GM10266 (cell line): ENCODE measurements around the gene KRTAP6-3.

Experiments used
- DNase-seq: peaks from one replicate; pipeline ENCODE4 v3.0.0; 2012; ENCODE audit errors: extremely low spot score
- CTCF ChIP-seq: IDR thresholded peaks from 2 replicates; pipeline ENCODE4 v1.5.1; 2012; ENCODE audit warnings: mild to moderate bottlenecking, low read depth; ENCODE audit not compliant: control insufficient read depth, insufficient read depth; ENCODE audit errors: missing control alignments

The KRTAP6-3 gene

DNA sequence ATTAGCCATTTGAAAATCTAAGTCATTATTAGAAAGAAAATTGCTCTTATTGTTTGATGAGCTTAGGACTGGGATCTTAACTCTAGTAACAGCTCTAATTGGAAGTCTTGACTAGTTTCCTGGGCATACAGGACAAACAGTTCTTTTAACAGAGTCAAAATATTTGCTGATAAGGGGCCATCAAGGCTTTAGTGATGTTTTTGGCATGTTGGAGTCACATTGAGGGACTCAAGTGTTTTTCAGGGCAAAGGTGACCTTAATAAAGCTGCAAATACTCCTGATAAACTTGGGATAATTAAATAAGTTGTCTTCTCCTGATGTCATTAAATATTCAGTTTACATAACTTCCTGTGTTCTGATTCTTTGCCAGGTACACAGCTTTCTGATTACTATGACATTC is 24.6 kb upstream of the KRTAP6-3 start:
- no peak for TF ChIP-seq CTCF
- DNase-seq, result no peak

GRCh38 chr21:30577766-30578165 is 14.5 kb upstream of the KRTAP6-3 start:
- no peak for TF ChIP-seq CTCF
- DNase-seq, result no peak

- no peak for TF ChIP-seq CTCF
- no peak for DNase-seq
These were observed 12.9 kb upstream of the KRTAP6-3 start for GRCh38 chr21:30579346-30579745.

DNA sequence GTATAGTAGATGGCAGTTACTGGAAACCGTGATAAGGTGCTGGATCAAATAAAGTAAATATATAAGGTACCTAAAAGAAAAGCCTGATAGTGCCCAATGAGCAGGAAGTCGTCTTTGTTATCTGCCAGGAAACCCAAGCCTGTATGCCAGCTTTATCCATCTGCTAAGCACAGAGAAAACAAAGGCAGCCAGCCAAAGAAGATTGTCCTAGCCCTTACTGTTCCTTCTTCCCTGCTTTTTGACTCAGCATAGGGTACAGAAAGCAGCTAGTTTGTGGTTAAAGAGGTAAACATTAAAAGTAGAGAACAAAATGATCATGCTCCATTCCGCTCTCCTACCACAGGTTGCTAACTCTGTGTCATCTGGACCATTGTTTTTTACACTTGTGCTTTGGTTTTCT is 12.1 kb upstream of the KRTAP6-3 start:
- TF ChIP-seq CTCF, result no peak
- DNase-seq, result no peak

DNA sequence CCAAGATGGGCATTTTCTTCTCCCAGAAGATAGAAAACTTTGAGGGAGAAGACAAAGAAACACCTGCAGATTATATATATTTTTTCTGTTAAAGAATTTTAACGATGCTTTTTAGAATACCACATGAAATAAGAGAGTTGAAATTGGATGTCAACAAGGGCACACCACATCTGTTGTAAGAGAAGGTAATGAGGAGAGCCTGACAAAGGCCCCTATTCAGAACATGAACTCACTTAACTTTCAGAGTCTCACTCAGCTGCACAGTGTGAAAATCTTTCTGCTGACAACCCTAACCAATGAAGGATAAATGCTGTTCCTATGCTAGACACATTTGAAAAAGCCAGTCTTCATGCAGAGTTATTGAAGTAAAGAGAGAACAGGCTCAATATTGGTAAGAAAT is 9.4 kb upstream of the KRTAP6-3 start:
- TF ChIP-seq CTCF, result no peak
- DNase-seq, result no peak

DNA sequence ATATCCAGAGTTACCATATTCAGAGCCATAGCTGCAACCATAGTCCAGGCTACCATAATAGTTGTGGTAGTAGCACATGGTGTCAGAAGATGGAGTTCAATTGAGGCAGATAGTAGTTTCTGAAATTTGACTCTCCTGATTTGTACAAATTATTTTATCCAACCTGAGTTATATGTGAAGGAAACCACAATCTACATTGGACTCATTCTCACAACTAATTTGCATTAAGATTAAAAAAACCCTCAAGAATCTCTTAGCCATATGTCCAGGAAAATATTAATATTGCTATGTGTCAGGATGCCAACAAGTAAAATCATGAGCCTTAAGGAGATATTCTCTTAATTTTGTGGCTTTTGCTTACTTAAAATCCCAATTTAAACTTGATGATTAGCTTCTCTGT is 1.9 kb upstream of the KRTAP6-3 start, which contains the start of gene KRTAP22-2:
KRTAP22-2 (minus strand) TSS at position 101 of the 400 bp plus-strand sequence.
- no peak for DNase-seq
- no peak for TF ChIP-seq CTCF

GRCh38 chr21:30598802-30599201 is 6.6 kb downstream of the KRTAP6-3 start, which contains the start of gene KRTAP6-2:
Gene KRTAP6-2 (minus strand): TSS chr21:30598902. CDS start chr21:30598874, 28 bp downstream.
- TF ChIP-seq CTCF, result no peak
- no peak for DNase-seq
